NCI-H1048 (cell line): ENCODE measurements around the gene UQCRC2.
"Not testable (repeated sequence)": the region's sequence is repeated elsewhere in the genome, so short reads cannot be mapped to it uniquely, and the experiment has no call there.

Experiments used
- DNase-seq: peaks from one replicate; lab custom pipeline; 2025; lab: John Stamatoyannopoulos, UW

The UQCRC2 gene

DNA sequence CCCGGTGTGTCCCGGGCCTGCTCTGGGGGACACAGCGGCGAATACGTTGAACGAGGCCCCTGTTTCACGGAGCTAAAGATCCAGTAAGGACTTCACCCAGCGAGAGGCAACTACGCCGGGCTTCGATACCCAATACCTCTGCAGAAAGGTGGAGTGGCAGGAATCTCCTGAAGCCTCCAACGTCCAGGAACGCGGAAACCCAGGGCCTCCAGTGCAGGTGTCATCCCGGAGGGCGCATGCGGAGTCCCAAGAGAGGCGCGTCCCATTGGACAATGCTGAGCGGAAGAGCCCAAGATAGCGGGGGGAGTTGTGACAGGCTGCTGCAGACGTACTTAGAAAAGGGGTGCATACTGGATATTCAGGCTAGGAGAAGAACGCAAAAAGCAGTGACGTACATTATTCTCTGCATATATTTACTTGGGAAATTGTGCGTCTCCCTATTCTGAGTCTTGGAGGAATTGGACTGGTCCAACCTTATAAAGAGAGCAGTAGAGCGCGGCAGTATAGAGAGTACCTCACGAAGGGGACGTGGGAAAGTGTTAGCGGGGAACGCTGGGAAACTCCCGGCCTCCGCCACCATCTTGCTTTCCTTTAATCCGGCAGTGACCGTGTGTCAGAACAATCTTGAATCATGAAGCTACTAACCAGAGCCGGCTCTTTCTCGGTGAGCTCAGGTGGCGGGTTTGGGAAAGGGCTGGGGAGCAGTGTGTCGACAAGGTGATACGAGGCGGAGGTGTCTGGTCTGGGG lies at the start of gene UQCRC2:
UQCRC2 (plus strand) TSS at position 569 of the 748 bp plus-strand sequence; CDS start at position 632, 63 bp downstream.
- DNase-seq, result peak; percentile 22

- not testable (repeated sequence) for DNase-seq
These were observed 20.5 kb upstream of the UQCRC2 start for GRCh38 chr16:21932650-21933049.

- not testable (repeated sequence) for DNase-seq
These were observed 19.8 kb upstream of the UQCRC2 start for GRCh38 chr16:21933316-21933715.

DNA sequence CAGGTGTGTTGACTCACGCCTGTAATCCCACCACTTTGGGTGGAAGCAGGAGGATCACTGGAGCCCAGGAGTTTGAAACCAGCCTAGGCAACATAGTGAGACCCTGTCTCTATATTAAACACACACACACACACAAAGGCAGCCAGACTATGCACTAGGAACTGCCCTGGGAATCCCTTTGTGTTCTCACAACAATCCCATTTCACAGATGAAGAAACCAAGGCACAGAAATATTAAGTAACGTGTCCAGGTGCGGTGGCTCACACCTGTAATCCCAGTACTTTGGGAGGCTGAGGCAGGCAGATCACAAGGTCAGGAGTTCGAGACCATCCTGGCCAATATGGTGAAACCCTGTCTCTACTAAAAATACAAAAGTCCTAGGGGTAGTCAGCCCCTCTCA lies 19.4 kb upstream of the UQCRC2 start:
- not testable (repeated sequence) for DNase-seq

GRCh38 chr16:21936216-21936615 lies 16.9 kb upstream of the UQCRC2 start:
- not testable (repeated sequence) for DNase-seq

DNA sequence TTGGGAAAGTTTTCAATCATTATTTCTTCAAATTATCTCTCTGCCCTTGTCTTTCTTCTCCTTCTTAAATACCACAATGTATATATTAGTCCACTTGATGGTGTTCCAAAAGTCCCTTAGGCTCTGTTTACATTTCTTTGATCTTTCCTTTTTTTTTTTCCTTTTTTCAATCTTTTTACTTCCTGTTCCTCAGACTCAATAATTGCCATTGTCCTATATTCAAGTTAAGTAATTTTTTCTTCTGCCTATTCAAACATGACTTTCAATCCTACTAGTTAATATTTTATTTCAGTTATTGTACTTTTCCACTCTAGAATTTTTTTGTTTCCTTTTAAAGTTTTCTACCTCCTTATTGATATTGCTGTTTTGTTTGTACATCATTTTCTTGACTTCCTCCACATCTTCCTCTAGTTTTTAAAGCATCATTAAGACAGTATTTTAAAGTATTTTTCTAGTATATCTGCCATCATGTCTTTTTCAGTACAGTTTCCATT lies 15.8 kb upstream of the UQCRC2 start:
- DNase-seq, result no peak

GRCh38 chr16:21940570-21940969 lies 12.6 kb upstream of the UQCRC2 start:
- no peak for DNase-seq

GRCh38 chr16:21943571-21943970 lies 9.6 kb upstream of the UQCRC2 start:
- DNase-seq, result no peak

DNA sequence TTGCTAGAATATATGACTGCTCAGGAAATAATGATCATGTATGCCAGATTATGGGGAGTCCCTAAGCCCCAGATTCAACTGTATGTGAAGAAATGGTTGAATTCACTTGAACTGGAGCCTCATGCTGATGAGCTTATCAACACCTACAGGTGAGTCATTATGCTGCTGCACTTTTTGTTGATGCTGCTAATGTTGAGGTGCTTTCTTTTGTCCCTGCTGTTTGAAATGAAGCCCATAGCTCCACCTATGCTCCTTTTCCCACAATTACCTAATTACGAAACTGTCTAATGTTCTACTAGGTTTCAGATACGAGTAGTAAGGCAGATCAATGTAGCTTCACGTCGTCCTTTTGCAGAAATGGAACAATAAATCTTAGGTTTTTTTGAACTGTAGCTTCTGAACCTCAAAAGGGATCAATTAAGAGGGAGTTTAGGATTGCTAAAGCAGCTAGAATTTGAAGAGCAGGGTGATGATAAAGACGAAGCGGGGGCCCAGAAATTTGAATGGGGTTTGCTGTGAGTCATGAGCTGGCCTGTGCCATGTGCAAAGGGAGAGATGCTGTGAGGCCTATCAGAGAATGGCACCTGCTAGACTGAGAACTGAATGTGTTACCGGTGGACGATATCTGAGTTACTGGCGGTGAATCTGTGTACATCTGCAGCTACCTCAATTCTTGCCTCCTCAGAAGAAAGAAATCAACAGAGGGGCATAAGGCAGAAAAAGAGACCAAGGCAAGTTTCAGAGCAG lies 6.1 kb upstream of the UQCRC2 start:
- no peak for DNase-seq

DNA sequence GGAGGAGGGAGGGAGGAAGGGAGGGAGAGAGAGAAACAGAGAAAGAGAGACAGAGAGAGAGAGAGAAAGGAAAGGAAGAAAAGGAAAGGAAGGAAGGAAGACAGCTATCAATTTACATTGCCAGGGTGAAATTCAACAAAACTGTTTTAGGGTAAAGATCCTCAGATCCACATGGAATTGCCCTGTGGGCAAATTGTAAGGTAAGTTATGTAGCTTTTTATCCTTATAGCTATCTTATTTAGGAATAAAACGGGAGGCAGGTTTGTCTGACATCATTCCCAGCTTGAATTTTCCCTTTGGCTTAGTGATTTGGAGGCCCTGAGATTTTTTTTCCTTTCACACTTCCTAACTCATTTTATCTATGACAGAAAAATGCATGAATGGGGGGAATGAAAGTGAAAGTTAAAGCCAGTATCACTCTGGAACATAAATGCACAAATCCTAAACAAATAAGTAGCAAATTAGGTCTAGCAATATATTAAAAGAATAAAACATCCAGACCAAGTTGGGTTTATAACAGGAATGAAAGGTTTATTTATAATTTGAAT lies 3.4 kb upstream of the UQCRC2 start:
- no peak for DNase-seq

- no peak for DNase-seq
These were observed 2.2 kb upstream of the UQCRC2 start for GRCh38 chr16:21950782-21951521.

DNA sequence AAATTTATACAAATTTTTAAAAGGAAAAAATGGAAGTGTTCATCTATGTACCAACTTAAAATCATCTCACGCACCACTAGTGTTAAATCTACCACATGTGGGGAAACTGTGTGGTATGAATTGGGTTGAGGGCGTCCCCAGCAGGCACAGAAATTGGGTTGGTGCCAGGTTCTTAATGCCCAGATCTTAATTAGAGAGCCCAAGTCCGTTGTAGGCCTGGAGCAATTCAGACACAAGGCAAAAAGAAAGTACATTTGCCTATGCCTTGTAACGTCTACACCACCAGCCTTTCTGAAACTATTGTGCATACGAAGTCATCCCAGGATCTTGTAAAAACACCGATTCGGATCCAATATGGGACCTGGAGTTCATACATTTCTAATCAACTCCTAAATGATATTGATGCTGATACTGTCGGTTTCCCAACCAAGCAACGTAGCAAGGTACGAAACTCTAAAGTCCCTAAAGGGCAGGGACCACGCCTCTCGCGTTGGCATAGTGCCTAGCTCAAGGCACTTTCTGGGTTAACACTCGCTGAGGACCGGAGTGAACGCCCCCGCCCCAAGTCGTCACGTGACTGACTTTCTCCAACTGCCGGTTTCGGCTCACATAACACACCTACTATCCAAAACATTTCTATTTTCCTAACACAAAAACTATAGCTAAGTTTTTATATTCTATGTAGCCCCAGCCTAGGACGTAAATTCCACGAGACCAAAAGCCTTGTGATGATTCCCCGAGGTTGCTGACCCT lies 945 bp upstream of the UQCRC2 start:
- DNase-seq, result peak; percentile 0

- DNase-seq, result no peak
These were observed 361 bp downstream of the UQCRC2 start for GRCh38 chr16:21953541-21953902.

DNA sequence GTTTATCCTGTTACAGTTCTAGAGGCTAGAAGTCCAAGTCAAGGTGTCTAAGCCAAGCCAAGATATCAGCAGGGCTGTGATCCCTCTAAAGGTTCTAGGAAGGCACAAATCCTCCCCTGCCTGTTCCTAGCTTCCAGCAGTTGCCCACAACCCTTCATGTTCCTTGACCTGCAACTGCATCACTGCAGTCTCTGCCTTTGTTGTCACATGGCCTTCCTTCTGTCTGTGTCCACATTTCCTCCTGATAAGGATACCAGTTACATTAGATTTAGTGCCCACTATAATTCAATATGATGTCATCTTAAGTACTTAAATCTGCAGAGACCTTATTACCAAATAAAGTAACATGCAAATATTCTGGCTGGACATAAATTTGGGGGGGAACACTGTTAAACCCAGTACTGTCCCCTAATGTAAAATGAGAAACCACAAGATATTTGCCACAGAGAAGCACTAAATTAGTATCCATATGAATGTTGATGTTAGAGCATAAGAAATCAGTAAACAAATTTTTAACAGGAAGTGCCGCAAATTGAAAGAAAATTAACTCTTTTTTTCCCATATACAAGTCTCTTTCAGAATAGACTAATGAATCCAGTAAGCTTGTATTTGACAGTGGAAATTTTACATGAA lies 4.7 kb downstream of the UQCRC2 start:
- no peak for DNase-seq

- DNase-seq, result no peak
These were observed 5.9 kb downstream of the UQCRC2 start for GRCh38 chr16:21959050-21959449.

- no peak for DNase-seq
These were observed 9.3 kb downstream of the UQCRC2 start for GRCh38 chr16:21962475-21962874.

- no peak for DNase-seq
These were observed 10.7 kb downstream of the UQCRC2 start for GRCh38 chr16:21963887-21964286.

DNA sequence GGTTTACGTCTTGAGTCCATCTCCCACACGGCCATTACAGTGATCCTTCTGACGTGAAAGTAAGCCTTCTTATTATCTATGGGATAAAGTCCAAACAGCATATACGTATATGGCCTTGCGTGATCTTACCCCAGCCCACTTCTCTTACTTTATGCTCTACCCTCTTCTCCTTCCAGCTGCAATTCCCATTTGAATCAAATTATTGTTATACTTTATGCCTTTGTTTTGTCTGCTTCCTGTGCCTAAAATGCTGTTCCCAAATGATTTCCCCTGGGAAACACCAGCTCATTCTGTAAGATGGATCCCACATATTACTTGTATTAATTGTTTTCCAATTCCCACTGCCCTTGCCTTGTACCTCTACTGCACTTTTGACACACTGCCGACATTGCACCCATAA lies 11.2 kb downstream of the UQCRC2 start:
- no peak for DNase-seq

DNA sequence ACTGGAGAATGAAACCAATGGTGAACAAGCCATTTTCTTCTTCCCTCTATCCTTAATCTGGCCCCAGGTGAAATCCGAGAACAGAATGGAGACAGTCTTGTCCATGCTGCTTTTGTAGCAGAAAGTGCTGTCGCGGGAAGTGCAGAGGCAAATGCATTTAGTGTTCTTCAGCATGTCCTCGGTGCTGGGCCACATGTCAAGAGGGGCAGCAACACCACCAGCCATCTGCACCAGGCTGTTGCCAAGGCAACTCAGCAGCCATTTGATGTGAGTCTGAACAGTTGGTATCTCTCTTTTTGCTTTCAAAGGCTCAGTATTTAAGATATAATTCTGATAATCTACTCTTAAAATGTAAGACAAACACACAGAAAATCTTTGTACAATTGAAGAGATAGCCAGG lies 18.7 kb downstream of the UQCRC2 start:
- DNase-seq, result no peak

DNA sequence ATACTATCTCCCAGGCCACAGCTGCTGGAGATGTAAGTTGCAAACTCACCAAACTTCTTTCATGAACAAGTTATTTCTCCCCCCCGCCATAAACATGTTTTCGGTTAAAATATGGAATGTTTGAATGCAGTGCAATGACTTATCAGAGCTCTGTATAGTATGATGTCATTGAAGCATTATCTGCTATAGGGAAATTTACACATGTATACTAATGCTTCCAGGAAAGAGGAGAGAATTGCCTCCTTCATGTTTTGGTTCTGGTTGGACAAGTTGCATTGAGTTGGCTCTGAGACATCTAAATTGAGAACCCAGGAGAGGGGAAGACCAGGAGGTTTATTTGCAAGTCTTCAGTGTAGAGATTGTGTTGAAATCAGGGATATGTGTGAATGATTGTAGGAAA lies 20.8 kb downstream of the UQCRC2 start:
- no peak for DNase-seq

GRCh38 chr16:21980032-21980431 lies 26.9 kb downstream of the UQCRC2 start:
- DNase-seq, result no peak
